ENCODE results near the gene DNAH17.
A peak's percentile ranks its signal among the peaks of the same experiment; 100 is the strongest.

DNAH17 gene

GRCh38 chr17:78395155-78395554 is 182.0 kb downstream of the DNAH17 start:
- DNase-seq (ENCODE audit: low read depth, low spot score) = no peak

- DNase-seq (ENCODE audit: low read depth, low spot score) = no peak
These were observed 183.0 kb downstream of the DNAH17 start for GRCh38 chr17:78394209-78394608.

GRCh38 chr17:78393575-78393974 is 183.6 kb downstream of the DNAH17 start:
- DNase-seq (ENCODE audit: low read depth, low spot score) = no peak

- no peak for DNase-seq (ENCODE audit: low read depth, low spot score)
These were observed 184.9 kb downstream of the DNAH17 start for GRCh38 chr17:78392295-78392694.

GRCh38 chr17:78391843-78392242 is 185.4 kb downstream of the DNAH17 start:
- DNase-seq (ENCODE audit: low read depth, low spot score) = no peak

- DNase-seq (ENCODE audit: low read depth, low spot score) = no peak
These were observed 186.2 kb downstream of the DNAH17 start for GRCh38 chr17:78391051-78391431.

GRCh38 chr17:78390241-78391050 is 186.8 kb downstream of the DNAH17 start:
- DNase-seq (ENCODE audit: low read depth, low spot score) = no peak

GRCh38 chr17:78387977-78388941 is 188.9 kb downstream of the DNAH17 start:
- no peak for DNase-seq (ENCODE audit: low read depth, low spot score)

- DNase-seq (ENCODE audit: low read depth, low spot score) = no peak
These were observed 192.6 kb downstream of the DNAH17 start for GRCh38 chr17:78384479-78385175.

GRCh38 chr17:78383725-78384471 is 193.3 kb downstream of the DNAH17 start:
- peak; percentile 15 for DNase-seq (ENCODE audit: low read depth, low spot score)

GRCh38 chr17:78381601-78382232 is 195.5 kb downstream of the DNAH17 start:
- DNase-seq (ENCODE audit: low read depth, low spot score) = no peak

GRCh38 chr17:78380370-78380769 is 196.8 kb downstream of the DNAH17 start:
- no peak for DNase-seq (ENCODE audit: low read depth, low spot score)

- DNase-seq (ENCODE audit: low read depth, low spot score) = no peak
These were observed 198.1 kb downstream of the DNAH17 start for GRCh38 chr17:78379131-78379491.

GRCh38 chr17:78378225-78379130 is 198.7 kb downstream of the DNAH17 start, which contains the start of gene PGS1:
PGS1 (plus strand) TSS chr17:78378649; CDS start chr17:78378666, 17 bp downstream.
- DNase-seq (ENCODE audit: low read depth, low spot score) = peak; percentile 58

GRCh38 chr17:78377858-78378224 is 199.4 kb downstream of the DNAH17 start:
- no peak for DNase-seq (ENCODE audit: low read depth, low spot score)

GRCh38 chr17:78376161-78376560 is 201.0 kb downstream of the DNAH17 start:
- no peak for DNase-seq (ENCODE audit: low read depth, low spot score)

- DNase-seq (ENCODE audit: low read depth, low spot score) = no peak
These were observed 201.6 kb downstream of the DNAH17 start for GRCh38 chr17:78375401-78376151.

GRCh38 chr17:78374631-78375274 is 202.4 kb downstream of the DNAH17 start:
- no peak for DNase-seq (ENCODE audit: low read depth, low spot score)

Measured in activated naive CD8-positive, alpha-beta T cell treated with anti-CD3 and anti-CD28 coated beads, Interleukin-2, amount 50 U/mL, for 16 hours (primary cell).